Inflammatory macrophage treated with lipopolysaccharide for 4 hours (primary cell): Measurements from ENCODE around the gene SSTR4.

ENCODE experiments used
- DNase-seq: peaks from one replicate; pipeline ENCODE4 v3.0.0-alpha.2; 2020

The SSTR4 gene

DNA sequence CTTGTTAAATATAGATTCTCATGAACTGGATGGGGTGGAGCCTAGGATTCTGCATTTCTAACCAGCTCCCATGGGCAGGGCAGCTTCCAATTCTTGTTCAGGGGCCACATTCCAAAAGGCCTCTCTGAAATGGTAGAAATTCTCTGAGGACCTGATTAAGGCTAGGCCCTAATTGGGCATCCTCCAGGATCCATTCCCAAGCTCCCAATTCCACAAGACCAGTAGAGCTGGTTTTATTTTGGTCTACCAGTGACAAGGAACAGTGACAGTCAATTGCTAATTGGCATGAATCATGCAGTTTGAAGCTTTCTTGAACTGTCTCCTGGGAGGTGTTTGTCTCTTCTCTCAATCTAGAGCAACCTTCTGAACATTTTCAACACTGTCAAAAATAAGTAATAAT is 11.3 kb downstream of the SSTR4 start:
- DNase-seq = no peak

DNA sequence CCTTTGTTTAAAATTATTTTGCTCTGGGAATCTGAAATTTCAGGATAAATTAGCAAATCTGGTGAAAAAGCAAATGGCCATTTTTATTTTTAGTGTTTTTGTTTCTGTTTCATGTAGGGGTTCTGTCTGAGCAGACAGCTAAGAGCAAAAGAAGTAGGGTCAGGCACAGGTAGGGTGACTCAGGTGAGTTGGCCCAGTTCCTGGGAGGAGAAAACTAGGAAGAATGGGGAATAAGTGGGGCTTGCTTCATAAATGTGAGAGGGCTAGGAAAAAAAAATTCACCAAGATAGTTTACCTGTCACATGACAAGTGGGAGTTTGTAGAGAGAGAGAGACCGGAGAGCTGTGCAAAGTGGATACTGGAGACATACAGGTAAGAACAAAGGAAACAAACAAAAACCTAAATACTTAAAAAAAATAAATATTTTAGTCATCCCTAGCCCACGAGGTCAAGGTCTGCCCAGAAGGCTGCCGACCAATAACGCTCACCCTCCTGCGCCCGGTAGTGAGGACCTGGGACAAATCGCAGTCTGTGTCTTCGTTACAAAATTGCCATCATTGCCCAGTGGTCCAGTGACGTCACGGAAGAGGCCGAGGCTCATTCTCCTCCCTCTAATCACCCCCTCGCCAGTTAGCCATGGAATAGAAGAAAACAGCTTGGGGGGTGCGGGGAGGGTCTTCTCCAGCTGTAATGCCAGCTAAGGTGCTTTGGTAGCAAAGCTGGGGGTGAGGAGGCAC is 12.1 kb downstream of the SSTR4 start:
- DNase-seq = no peak

DNA sequence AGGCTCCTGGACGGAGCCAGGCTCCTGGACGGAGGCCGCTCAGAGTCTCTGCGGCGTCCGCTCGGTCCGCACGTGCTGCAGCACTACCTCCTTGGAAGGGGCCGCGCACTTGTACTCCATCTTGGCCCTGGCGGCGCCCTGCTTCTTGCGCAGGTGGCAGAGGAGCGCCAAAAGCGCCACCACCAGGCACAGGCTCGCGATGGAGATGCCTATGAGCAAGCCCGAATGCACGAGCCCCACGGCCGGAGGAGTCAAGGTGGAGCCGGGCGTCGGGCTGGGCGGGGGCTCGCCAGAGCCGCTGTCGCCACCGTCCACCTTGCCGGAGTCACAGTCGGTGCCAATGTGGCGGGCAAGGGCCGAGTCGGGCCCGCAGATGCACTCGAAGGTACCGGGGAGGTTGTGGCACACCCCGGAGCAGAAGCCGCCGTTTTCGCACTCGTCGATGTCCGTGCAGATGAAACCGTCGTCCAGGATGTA is 12.7 kb downstream of the SSTR4 start:
- no peak for DNase-seq

DNA sequence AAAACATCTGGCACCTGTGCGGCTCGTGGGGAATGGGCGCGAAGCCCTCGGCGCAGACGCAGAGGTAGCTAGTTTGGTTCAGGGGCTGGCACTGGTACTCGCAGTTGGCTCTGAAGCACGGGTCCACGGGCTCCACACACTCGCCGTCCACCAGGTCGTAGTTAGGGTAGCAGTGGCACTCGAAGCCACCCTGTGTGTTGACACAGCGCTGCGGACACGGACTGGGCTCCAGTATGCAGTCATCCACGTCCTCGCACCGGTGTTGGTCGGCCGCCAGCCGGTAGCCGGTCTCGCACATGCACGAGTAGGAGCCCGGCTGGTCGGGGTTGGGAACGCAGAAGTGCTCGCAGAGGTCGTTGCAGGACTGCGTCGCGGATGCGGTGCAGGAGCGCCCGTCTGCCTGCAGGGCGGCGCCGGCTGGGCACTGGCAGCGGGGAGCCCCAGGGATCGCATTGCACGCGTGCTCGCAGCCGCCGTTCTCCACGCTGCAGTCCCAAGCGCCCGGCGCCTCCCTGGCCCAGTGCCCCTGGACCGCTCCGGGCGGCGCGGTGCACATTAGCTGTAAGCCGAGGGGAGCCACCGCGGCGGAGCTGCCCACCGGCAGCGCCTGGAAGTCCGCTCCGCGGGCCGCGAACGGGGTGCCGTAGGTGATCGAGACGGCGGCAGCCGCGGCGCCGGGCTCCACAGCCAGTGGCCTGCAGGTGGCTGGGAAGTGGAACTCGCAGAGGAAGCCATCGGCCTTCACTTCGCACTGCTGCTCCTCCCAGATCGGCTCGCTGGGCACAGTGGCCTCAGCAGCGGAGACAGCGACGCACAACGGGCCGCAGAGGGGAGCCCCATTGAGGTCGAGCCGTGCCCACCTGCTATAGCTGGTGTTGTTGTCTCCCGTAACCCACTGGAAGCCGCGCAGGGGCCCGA is 13.4 kb downstream of the SSTR4 start:
- peak; percentile 72 for DNase-seq

DNA sequence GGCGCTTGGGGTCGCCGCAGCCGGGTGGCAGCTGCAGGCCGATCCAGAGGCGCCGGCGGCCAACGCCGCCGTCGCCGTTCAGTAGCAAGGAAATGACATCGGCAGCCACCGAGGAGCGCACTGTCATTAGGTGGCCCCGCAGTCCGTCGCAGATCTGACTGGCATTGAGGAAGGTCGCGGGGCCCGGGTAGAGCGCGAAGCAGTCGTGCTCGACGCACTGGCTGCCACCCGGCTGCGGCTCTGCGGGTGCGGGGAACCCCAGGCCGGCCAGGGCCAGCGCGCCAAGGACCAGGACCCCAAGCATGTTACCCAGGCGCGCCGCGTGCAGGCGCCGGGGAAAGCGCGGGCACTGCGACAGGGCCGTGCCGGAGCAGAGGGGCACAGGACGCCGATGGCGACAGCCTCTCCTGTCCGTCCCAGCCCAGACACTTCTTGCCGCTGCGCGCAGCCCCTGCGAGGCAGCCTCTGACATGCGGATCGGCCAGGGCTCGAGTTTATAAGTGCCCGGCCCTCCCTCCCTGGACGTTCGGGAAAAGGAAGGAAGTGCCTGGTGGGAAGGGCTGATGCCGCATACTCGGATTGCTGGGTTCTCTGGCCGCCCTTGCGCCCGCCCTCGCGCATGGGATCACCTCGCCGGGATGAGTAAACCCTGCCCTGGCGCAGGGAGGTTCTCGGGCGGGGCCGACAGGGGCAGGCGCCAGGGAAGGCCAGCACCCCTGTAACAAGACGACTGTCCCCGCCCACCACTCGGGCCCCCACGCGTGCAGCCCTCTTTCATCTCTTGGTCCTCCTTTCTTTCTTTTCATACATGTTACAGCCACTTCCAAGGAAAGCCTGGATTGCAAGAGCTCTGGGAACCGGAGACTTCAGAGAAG is 14.3 kb downstream of the SSTR4 start, which contains the start of gene THBD:
THBD (minus strand) TSS at position 472 of the 875 bp plus-strand sequence; CDS start at position 304, 168 bp downstream.
- DNase-seq = peak; percentile 41

DNA sequence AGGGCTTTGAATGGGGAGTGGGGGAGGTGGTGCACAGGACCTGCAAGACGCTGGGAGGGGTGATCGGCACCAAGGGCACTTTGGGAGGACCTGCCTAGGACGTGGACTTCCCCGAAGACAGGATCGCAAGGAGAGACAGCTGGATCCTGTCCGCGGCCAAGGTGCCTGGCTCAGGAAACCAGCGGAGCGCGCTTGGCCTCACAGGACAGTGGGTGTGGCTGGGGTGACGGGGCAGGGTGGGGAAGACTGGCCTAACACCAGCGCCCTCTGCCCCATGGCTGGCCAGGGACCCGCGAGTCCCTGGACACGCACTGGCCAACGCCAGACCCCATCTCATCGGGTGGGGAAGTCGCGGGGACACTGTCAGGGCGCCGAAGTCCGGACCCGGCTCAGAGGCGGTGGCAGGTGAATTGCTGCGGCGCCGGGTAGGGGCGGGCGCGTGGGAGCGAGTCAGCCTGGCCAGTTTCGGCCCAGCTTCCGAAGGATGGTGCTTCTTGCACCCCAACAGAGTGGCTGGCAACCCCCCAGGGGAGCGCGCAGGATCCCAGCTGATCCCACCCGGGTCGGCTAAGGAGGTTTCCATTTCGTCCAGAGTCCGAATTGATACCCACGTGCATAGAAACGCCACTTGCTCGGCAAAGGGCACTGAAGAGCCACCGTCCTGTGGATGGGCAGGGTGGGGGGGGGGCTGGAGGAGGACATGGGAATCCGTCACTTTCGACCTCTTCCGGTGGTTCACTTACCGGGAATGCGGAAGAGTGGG is 15.1 kb downstream of the SSTR4 start:
- DNase-seq = peak; percentile 24

DNA sequence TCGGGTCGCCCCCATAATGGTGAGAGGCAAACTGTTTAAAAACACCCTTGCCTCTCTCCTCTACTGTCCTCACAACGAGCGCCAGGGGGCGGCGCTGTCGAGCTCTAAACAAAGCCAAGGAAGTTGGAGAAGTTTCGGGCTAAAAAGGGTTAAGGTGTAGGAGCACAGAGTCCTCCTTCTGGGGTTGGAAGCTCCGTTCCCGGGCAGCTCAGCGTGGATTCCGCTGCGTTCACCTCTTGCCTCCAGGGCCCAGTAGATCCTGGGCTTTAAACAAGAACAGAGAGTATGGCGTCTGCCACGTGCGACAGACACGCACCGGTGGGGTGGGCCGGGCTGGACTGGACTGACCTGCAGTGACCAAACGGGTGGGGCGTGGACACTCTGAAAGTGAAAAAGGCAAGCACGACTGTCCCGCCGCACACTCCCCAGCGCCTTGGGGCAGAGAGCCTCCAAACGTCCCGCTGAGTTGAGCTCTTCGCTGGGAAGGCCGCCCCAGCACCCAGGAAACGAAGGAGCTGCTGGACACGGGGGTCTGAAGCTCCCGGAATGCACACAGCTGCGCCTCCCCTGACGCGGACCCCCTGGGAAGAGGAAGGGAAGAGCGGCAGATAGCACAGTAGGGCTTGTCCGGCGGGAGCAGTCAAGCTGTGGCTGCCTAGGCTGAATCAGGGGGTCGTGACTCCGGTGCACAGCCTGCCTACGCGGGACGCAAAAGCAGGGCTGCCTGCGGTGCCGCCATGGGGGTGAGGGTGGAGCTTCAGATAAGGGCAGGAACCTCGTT is 15.9 kb downstream of the SSTR4 start:
- peak; percentile 81 for DNase-seq

DNA sequence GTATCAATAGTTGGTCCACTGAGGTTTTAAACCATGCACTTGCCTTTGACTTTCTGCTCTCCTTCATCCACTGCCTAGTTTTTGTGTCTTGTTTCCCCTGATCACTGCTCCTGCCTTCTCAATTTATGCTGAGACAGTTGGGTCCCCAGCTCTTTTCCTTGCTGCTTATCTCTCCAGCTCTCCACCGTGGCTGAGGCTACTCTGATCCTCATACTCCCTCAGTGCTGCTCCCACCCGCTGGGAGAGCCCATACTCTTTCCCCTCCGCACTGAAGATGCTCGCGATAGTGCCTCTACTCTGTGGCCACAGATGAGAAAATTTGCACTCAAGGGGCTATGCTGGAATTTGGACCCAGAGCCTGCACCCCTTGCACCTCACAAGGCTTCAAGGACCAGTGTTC is 17.8 kb downstream of the SSTR4 start:
- no peak for DNase-seq

DNA sequence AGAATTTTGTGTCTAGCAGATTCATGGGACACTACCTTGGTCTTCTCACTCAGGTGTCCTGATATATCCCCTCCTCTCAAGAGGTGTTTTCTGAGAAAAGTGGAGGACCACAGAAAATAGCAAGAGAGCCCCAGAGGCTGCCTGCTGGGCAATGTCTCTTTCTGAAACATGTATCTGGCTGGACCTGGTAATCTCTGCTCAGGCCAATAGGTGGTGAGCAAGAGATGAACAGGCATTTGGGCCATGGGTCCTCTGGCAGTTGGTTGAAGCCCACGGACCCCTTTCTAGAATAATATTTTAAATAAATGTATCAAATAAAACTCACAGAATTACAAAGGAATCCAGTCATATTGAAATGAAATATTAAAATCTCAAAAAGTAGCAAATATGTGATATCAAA is 23.1 kb downstream of the SSTR4 start:
- no peak for DNase-seq

DNA sequence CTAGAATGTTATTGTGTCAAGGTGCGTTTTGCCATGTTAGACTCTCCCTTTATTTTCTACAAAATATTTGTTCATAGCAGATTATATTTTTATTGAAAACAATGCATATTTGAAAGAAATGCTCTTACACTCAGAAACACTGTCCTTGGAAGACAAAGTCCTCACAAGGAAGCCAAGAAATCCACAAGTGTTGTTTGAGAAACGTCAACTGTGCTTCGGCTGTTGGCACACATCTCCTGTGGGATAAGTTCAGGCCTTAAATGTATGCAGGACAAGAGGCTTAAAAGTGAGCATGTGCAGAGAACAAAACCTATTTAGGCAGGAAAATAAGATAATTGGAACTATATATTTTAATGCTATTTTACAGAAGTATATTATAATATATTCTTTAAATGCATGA is 23.9 kb downstream of the SSTR4 start:
- no peak for DNase-seq

DNA sequence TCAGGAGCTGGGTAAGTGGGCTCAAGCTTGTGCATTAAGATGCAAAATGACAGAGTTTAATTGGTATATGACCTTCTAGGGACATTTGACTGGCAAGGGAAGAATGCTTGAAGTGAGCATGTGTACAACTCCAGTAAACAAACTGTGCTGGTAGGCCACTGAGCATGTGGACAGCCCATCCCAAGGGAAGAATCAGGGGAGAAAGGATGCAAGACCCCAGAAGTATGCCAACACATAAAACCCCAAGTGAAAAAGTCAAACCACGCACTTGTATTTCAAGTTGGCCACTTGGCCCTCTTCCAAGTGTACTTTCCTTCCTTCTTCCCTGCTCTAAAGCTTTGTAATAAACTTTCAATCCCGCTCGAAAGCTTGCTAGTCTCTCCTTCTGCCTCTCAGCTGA is 24.7 kb downstream of the SSTR4 start:
- DNase-seq = no peak

DNA sequence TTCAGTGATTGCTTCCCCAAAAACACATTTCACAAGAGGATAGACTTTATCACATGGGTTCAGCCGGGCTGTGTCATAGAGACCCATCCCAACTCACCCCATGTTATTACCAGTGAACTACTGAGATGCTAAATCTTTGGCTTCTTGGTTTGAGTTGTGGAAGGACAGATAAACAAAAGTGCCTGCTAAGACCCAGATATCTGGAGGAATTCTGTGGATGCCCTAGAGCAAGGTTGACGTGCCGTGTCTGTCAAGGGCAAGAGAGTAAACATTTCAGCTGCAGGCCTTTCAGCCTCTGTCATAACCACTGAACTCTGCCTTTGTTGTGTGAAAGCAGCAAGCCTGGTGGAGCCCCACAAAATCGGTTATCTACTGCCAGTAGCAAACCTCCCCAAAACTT is 25.5 kb downstream of the SSTR4 start:
- no peak for DNase-seq

DNA sequence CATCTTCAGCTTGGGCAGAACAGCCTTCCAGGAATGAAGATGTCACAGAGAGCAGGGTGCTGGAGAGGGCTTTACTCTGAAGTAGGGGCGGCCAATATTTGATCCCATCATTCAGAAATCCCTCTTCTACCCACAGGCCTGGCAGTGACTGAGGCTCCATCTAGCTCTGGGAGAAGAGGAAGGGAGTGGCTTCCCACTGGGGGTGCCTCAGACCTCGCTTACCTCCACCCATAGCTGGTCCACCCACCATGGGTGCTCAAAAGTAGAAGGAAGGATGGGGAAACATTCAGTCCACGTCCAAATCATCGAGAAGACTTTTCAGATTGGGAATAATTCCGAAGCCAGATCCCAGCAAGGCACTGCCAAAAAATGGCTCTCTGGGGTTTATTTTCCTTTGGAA is 26.1 kb downstream of the SSTR4 start:
- no peak for DNase-seq

DNA sequence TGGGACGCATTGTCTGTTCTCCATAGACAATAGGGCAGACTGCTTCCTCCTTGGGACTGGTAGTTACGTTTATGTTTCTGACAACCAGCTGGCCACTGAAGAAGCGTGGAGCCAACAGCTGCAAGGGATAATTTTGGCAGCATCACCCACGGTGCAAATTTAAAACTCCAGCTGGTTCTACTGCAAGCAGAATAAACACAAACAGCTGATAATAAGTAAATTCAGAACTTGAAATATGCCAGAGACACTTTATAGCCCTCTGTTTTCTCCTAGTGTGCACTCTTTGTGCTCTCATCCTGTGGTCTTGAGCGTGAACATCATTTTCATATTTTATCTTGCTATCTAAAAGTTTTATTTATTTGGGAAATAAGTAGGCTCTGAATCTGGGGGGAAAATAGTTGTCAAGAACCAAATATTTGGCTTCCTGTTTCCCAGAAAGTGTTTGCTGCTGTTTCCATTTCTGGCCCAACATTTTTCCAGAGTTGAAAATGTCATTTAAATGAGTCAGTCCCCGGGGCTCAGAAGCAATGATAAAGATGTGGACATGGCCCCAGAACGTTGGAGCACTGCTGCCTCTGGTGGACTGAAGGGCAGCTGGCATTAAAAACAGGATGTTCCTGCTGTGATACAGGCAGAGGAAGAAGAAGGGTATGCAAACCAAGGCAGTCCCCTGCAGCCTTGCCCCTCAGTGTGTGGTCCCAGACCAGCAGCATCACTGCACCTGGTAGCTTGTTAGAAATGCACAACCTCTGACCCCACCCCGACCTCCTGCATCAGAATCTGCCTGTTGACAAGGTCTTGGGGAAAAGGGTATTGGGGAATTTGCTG is 26.8 kb downstream of the SSTR4 start:
- DNase-seq = peak; percentile 69

DNA sequence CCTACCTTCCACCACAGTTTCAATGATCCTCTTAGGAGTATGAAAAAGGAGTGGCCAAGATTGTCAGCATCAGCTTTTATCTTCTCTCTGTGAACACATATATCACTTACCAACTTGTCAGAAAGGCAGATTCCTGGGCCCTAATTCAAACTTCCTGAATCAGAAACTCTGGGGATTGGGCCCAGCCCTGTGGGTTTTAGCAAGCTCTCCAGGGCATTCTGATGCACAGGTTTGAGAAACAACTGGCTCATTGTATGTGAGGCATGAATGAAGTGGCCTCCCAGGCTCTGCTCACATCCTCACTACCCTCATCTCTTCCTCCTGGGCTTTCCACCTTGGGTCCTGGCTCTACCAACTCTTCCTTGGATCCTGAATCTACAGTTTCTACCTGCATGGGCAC is 27.5 kb downstream of the SSTR4 start:
- no peak for DNase-seq

DNA sequence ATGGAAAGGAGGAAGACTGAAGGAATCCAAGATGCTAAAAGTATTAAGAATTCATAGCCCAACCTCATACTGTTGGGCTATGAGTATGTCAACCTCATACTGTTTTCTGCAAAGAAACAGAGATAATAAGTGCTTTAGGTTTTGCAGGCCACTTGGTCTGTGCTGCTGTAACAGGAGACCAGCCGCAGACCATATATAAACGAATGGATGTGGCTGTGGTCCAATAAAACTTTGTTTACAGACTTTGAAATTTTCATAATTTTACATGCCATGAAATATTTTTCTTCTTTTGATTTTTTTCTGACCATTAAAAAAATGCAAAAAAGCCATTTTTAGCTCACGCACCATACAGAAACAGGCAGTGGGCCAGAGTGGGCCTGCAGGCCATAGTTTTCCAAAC is 28.1 kb downstream of the SSTR4 start:
- no peak for DNase-seq

DNA sequence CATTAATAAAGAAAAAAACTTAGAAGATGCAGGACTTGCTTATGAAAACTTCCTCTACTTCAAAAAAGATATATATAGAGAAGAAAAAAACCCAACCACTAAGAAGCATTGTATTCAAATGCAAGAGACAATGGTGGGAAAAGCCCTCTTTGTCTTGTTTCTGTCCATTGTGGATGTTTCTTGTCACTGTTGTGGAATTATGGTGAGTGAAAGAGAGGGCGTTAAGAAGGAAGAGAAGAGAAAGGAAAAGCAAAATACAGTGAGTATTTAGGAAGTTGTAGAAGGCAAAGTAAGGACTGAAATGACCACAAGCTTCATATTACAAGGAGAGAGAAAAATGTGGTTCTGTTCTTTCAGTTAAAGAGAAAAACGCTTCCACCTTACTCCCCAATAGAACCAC is 28.5 kb downstream of the SSTR4 start:
- peak; percentile 44 for DNase-seq

DNA sequence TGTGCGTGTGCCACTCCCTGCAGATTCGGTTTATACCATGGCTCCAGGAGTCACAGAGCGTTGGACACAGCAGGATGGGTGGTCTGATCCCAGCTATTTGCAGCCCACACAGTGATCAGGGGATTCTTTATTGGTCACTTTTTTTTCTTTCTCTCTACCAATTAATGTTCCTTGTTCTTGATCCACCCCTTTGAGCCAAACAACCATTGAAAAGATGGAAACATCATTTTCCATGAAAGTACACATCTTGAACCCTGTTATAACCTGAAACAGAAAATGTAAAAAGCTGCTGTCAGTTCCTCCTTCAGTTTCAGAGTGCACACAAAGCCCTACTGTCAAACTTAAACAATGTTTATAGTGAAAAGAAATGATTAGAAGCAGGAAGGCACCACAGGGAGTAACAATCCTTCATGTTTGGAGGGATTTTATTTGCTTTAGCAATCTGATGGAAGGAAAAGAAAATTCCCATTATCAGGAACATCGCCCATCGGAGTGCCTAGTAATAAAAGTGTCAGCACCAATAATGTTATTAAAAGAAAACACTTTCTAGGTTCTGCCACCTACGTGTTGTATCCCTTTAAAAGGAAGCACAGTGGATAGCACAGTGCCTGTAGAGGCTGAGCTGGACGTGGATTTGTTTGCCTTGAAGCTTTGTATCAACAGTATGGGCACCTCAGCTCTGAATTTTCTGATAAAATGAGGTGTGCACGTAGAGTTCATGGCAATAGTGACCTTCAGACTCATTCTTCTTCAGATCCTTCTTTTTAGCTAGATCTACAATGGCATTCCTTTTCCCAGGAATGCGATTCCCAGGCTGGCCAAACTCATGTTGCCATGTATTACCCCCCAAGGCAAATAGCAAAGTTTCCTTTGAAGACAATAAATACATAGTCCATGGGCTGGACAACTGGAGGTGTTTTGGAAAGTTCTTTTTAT is 30.4 kb downstream of the SSTR4 start:
- no peak for DNase-seq

DNA sequence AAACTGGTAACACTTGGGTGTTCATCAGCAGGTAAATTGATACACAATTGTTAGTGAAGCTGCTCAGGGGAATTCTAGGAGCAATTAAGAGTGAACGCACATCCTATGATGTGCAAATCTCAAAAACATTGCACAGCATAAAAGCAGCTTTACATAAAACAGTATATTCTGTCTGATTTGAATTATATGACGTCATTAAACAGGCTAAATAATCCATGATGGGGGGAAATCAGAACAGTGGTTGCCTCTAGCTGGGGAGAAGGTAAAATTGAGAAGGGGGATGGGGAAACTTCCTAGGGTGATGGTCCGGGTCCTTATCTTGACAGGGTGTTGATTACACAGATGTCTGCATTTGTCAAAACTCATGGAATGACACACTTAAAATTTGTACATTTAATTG is 31.7 kb downstream of the SSTR4 start:
- no peak for DNase-seq
